ENCODE results near the gene GCK.

Gene GCK

GRCh38 chr7:44096326-44096881 lies 92.8 kb downstream of the GCK start:
- no peak for ATAC-seq

DNA sequence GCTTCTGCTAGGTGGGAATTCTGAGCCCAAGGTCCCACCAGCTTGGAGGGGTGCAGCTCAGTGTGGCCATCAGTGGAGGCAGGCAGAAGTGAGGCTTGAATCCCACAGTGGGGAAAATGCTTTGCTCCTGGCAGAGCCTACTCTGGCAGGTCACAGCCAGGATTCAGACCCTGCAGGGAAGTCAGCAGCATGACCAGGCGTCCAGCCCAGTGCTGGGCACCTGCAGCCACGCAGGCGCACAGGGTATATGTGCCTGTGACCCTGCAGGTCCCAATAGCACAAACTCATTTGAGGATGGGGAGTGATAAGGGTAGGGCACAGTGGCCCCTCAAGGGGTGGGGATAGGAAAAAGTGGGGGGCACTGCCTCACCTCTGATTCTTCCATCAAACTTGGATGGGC lies 93.5 kb downstream of the GCK start:
- no peak for ATAC-seq
- TF ChIP-seq CREB5 (CRISPR knock-in tag; IDR thresholded peaks at IDR 0.05; ENCODE audit: low read depth) (no peak), ISL1 (CRISPR knock-in tag; IDR thresholded peaks at IDR 0.05) (no peak), TOX (CRISPR knock-in tag; IDR thresholded peaks at IDR 0.05; ENCODE audit: borderline replicate concordance) (no peak), ZNF8 (CRISPR knock-in tag; IDR thresholded peaks at IDR 0.05) (no peak), ESRRG (CRISPR knock-in tag; IDR thresholded peaks at IDR 0.05) (no peak), OSR1 (CRISPR knock-in tag; IDR thresholded peaks at IDR 0.05) (no peak), ZNF565 (CRISPR knock-in tag; conservative IDR thresholded peaks at IDR 0.05; ENCODE audit: low read depth) (no peak), ZFP30 (CRISPR knock-in tag; IDR thresholded peaks at IDR 0.05) (no peak), SNAI2 (CRISPR knock-in tag; IDR thresholded peaks at IDR 0.05) (no peak), CSDC2 (CRISPR knock-in tag; IDR thresholded peaks at IDR 0.05) (no peak), ZFP3 (CRISPR knock-in tag; IDR thresholded peaks at IDR 0.05) (no peak), POU6F1 (CRISPR knock-in tag; IDR thresholded peaks at IDR 0.05; ENCODE audit: borderline replicate concordance, low read depth) (no peak), ZC3H10 (CRISPR knock-in tag; IDR thresholded peaks at IDR 0.05) (no peak)
- TF ChIP-seq, protein P1, sequence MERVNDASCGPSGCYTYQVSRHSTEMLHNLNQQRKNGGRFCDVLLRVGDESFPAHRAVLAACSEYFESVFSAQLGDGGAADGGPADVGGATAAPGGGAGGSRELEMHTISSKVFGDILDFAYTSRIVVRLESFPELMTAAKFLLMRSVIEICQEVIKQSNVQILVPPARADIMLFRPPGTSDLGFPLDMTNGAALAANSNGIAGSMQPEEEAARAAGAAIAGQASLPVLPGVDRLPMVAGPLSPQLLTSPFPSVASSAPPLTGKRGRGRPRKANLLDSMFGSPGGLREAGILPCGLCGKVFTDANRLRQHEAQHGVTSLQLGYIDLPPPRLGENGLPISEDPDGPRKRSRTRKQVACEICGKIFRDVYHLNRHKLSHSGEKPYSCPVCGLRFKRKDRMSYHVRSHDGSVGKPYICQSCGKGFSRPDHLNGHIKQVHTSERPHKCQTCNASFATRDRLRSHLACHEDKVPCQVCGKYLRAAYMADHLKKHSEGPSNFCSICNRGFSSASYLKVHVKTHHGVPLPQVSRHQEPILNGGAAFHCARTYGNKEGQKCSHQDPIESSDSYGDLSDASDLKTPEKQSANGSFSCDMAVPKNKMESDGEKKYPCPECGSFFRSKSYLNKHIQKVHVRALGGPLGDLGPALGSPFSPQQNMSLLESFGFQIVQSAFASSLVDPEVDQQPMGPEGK (CRISPR knock-in tag; IDR thresholded peaks at IDR 0.05; ENCODE audit: borderline replicate concordance), result no peak
- TF ChIP-seq, protein P2, sequence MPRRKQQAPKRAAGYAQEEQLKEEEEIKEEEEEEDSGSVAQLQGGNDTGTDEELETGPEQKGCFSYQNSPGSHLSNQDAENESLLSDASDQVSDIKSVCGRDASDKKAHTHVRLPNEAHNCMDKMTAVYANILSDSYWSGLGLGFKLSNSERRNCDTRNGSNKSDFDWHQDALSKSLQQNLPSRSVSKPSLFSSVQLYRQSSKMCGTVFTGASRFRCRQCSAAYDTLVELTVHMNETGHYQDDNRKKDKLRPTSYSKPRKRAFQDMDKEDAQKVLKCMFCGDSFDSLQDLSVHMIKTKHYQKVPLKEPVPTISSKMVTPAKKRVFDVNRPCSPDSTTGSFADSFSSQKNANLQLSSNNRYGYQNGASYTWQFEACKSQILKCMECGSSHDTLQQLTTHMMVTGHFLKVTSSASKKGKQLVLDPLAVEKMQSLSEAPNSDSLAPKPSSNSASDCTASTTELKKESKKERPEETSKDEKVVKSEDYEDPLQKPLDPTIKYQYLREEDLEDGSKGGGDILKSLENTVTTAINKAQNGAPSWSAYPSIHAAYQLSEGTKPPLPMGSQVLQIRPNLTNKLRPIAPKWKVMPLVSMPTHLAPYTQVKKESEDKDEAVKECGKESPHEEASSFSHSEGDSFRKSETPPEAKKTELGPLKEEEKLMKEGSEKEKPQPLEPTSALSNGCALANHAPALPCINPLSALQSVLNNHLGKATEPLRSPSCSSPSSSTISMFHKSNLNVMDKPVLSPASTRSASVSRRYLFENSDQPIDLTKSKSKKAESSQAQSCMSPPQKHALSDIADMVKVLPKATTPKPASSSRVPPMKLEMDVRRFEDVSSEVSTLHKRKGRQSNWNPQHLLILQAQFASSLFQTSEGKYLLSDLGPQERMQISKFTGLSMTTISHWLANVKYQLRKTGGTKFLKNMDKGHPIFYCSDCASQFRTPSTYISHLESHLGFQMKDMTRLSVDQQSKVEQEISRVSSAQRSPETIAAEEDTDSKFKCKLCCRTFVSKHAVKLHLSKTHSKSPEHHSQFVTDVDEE (CRISPR knock-in tag; IDR thresholded peaks at IDR 0.05), result no peak

More at GRCh38 chr7:44096326-44096881, 92.8 kb downstream of the GCK start:
- TF ChIP-seq ZFP30 (CRISPR knock-in tag; IDR thresholded peaks at IDR 0.05) (no peak), TCF4 (CRISPR knock-in tag; IDR thresholded peaks at IDR 0.05; ENCODE audit: borderline replicate concordance) (no peak), OSR1 (CRISPR knock-in tag; IDR thresholded peaks at IDR 0.05) (no peak), POU6F1 (CRISPR knock-in tag; IDR thresholded peaks at IDR 0.05; ENCODE audit: borderline replicate concordance, low read depth) (no peak), CSDC2 (CRISPR knock-in tag; IDR thresholded peaks at IDR 0.05) (no peak), SNAI2 (CRISPR knock-in tag; IDR thresholded peaks at IDR 0.05) (no peak), ESRRG (CRISPR knock-in tag; IDR thresholded peaks at IDR 0.05) (no peak), BACH2 (CRISPR knock-in tag; IDR thresholded peaks at IDR 0.05; ENCODE audit: borderline replicate concordance) (no peak), ARNTL (CRISPR knock-in tag; IDR thresholded peaks at IDR 0.05; ENCODE audit: borderline replicate concordance, low read depth) (no peak)
- TF ChIP-seq, protein P1 (CRISPR knock-in tag; IDR thresholded peaks at IDR 0.05; ENCODE audit: borderline replicate concordance), result no peak
- TF ChIP-seq, protein P2 (CRISPR knock-in tag; IDR thresholded peaks at IDR 0.05), result no peak
